Endothelial cell of umbilical vein (primary cell): Measurements from ENCODE around the gene UROC1. TPM values are rescaled to one million over a fixed set of nuclear protein-coding genes. Genes with fewer than 3 reads are reported as not detected.

Source experiments
- Bru-seq: library from RNA; stranded (reverse); fragments of 400-500 nt; gene quantifications from one replicate; lab custom pipeline; 2021; lab: Mats Ljungman, UMichigan
- BruChase-seq, 2 experiments: library from RNA; stranded (reverse); fragments of 400-500 nt; gene quantifications; one replicate each; lab custom pipeline; 2021; lab: Mats Ljungman, UMichigan
- BruUV-seq: library from RNA; stranded (reverse); fragments of 400-500 nt; replicated peaks from 2 replicates; lab custom pipeline; 2021; lab: Mats Ljungman, UMichigan
- CTCF ChIA-PET: fragments of 300-600, 350-600 bp; sonication (Branson Sonifier 250); formaldehyde crosslinking; loops from one replicate; lab custom pipeline; 2021; ENCODE audit warnings: antibody characterized with exemption, inconsistent platforms; lab: Charles Lee
- POLR2A ChIA-PET: fragments of 300-600, 350-600 bp; sonication (Branson Sonifier 250); formaldehyde crosslinking; loops from one replicate; lab custom pipeline; 2021; ENCODE audit warnings: antibody characterized with exemption, inconsistent platforms; lab: Charles Lee
- DNase-seq: peaks from one replicate; pipeline ENCODE4 v3.0.0-alpha.2; 2011; ENCODE audit warnings: low read depth, low spot score
- FAIRE-seq: peaks from 2 replicates; lab custom pipeline; 2011; peaks lifted over from hg19 to GRCh38; lab: Jason Lieb, UNC
- H2AFZ ChIP-seq: 2 replicates; pipeline ENCODE4 v1.6.0; 2012; ENCODE audit warnings: low read depth, low read length, control low read depth, inconsistent platforms
- H3K27ac ChIP-seq: 2 replicates; pipeline ENCODE4 v1.5.1; 2011; ENCODE audit warnings: low read depth, mild to moderate bottlenecking, control low read depth, low read length, moderate library complexity; ENCODE audit not compliant: insufficient read depth
- H3K27me3 ChIP-seq, 2 experiments: 2 replicates each; pipeline versions ENCODE4 v1.6.0 to v1.6.1; 2011; ENCODE audit warnings: low read length in 2 of 2, mixed read lengths in 1 of 2; ENCODE audit not compliant: control insufficient read depth in 2 of 2, insufficient read depth in 2 of 2
- H3K36me3 ChIP-seq, 2 experiments: 2 replicates in 1 of 2; 3 replicates in 1 of 2; pipeline ENCODE4 v1.5.1; 2011; ENCODE audit warnings: low read length in 2 of 2, mild to moderate bottlenecking in 1 of 2, moderate library complexity in 1 of 2; ENCODE audit not compliant: control insufficient read depth in 2 of 2, insufficient read depth in 2 of 2; ENCODE audit errors: extremely low read depth in 1 of 2
- H3K4me1 ChIP-seq: 3 replicates; pipeline ENCODE4 v1.5.1; 2011; ENCODE audit warnings: mild to moderate bottlenecking, low read length; ENCODE audit not compliant: control insufficient read depth, insufficient read depth; ENCODE audit errors: extremely low read depth
- H3K4me2 ChIP-seq: 2 replicates; pipeline ENCODE4 v1.6.1; 2011; ENCODE audit warnings: low read length, control low read depth, mixed read lengths; ENCODE audit not compliant: insufficient read depth
- H3K4me3 ChIP-seq, 3 experiments: fragments of 200-600 bp in 1 of 3; sonication (generic), shearing (Covaris generic) in 1 of 3; replicated peaks in 1 of 3; 2 replicates each; pipeline ENCODE4 v1.5.1; 2011 to 2016; ENCODE audit warnings: control low read depth in 3 of 3, low read length in 3 of 3, mild to moderate bottlenecking in 2 of 3, inconsistent platforms in 1 of 3, low read depth in 1 of 3, moderate library complexity in 1 of 3; ENCODE audit not compliant: insufficient read depth in 1 of 3
- H3K79me2 ChIP-seq: 2 replicates; pipeline ENCODE4 v1.6.0; 2012; ENCODE audit warnings: low read length, inconsistent platforms; ENCODE audit not compliant: control insufficient read depth, insufficient read depth
- H3K9ac ChIP-seq: replicated peaks from 2 replicates; pipeline ENCODE3; 2011; ENCODE audit warnings: low read length, control low read depth; ENCODE audit not compliant: insufficient read depth; ENCODE audit errors: extremely low read depth
- H3K9me1 ChIP-seq: replicated peaks from 3 replicates; pipeline ENCODE4 v1.6.0; 2011; ENCODE audit warnings: mild to moderate bottlenecking, low read length; ENCODE audit not compliant: control insufficient read depth, insufficient read depth; ENCODE audit errors: extremely low read depth
- H3K9me3 ChIP-seq: replicated peaks from 2 replicates; pipeline ENCODE4 v1.5.1; 2012; ENCODE audit warnings: low read length, inconsistent platforms; ENCODE audit not compliant: control insufficient read depth, insufficient read depth
- H4K20me1 ChIP-seq: replicated peaks from 2 replicates; pipeline ENCODE3; 2011; ENCODE audit warnings: mild to moderate bottlenecking, low read length; ENCODE audit not compliant: control insufficient read depth, insufficient read depth; ENCODE audit errors: extremely low read depth
- EZH2 ChIP-seq: IDR thresholded peaks from 2 replicates; pipeline ENCODE4 v1.6.1; 2012; ENCODE audit warnings: borderline replicate concordance, low read depth, mild to moderate bottlenecking, moderate library complexity, low read length, inconsistent platforms; ENCODE audit not compliant: severe bottlenecking
- GATA2 ChIP-seq: IDR thresholded peaks from 2 replicates; pipeline ENCODE4 v1.7.0; 2011; ENCODE audit warnings: low read depth, mild to moderate bottlenecking, moderate library complexity, mixed read lengths, low read length; ENCODE audit not compliant: insufficient read length, insufficient read depth
- JUN ChIP-seq: IDR thresholded peaks from 2 replicates; pipeline ENCODE4 v1.6.1; 2011; ENCODE audit warnings: borderline replicate concordance, low read depth; ENCODE audit not compliant: insufficient read length, insufficient read depth
- MYC ChIP-seq: IDR thresholded peaks from one replicate; pipeline ENCODE4 v1.6.1; 2011; ENCODE audit warnings: mild to moderate bottlenecking, low read depth, low read length
- POLR2A ChIP-seq: IDR thresholded peaks from 2 replicates; pipeline ENCODE4 v1.6.1; 2012; ENCODE audit warnings: low read depth, mild to moderate bottlenecking, control low read depth, low read length
- dilution Hi-C: fragments of 300-500 bp; cut with MboI; formaldehyde crosslinking; loops from one replicate; pipeline ENCODE4 v1.15.0; 2019; ENCODE audit warnings: low sequenced_read_pairs; ENCODE audit not compliant: extremely low pct_ligation_motif_present
- intact Hi-C: fragments of 100-400 bp; cut with micrococcal nuclease; formaldehyde crosslinking; loops from one replicate; pipeline ENCODE4 v1.10.0; 2022
- long read RNA-seq: library from polyadenylated mRNA; stranded (forward); transcript quantifications from one replicate; pipeline ENCODE4 v2.0.0, GENCODE V29; 2021
- polyA minus RNA-seq, 3 experiments: library from RNA; depleted of rRNA, polyadenylated mRNA; stranded (reverse); fragments of >200 nt; gene quantifications; 1 replicate in 1 of 3; 2 replicates in 2 of 3; pipeline ENCODE4 v1.2.3, GENCODE V29; 2011
- polyA plus RNA-seq, 4 experiments: library from polyadenylated mRNA; depleted of rRNA in 3 of 4; stranded (reverse) in 3 of 4; unstranded in 1 of 4; fragments of >200 nt; gene quantifications; 2 replicates each; pipeline versions ENCODE4 v1.2.1 to v1.2.3, GENCODE V29; 2011 to 2012; ENCODE audit warnings: missing spikeins in 1 of 4
- total RNA-seq: library from RNA; stranded (reverse); gene quantifications from 2 replicates; pipeline ENCODE4 v1.2.3, GENCODE V29; 2021
- TF ChIP-seq, protein P1 (sequence below), 2 donors: IDR thresholded peaks; 1 replicate in 1 of 2; 2 replicates in 1 of 2; pipeline ENCODE4 v1.5.1; 2011; ENCODE audit warnings: low read length in 2 of 2, mild to moderate bottlenecking in 2 of 2, moderate library complexity in 2 of 2, control low read depth in 1 of 2, inconsistent platforms in 1 of 2, low read depth in 1 of 2; ENCODE audit not compliant: insufficient read depth in 1 of 2; ENCODE audit errors: extremely low read depth in 1 of 2
- TF ChIP-seq, protein P2 (sequence below): IDR thresholded peaks from 2 replicates; pipeline ENCODE4 v1.6.1; 2011; ENCODE audit not compliant: insufficient read depth, insufficient read length

Gene UROC1
- total RNA-seq (not detected in 2 replicates), polyA plus RNA-seq (not detected in 2 replicates), polyA minus RNA-seq (not detected in 2 replicates), Bru-seq, nascent RNA (not detected), BruChase-seq, experiment 1, labeled RNA remaining after a 6-hour chase (not detected), BruChase-seq, experiment 2, labeled RNA remaining after a 2-hour chase (not detected)
- polyA plus RNA-seq (2011; cell fraction: cytosol; rRNA removed) = not detected in 2 replicates
- not detected in 2 replicates for polyA plus RNA-seq (2011; cell fraction: nucleus; rRNA removed)
- not detected in 2 replicates for polyA plus RNA-seq (2012)
- polyA minus RNA-seq (2011; cell fraction: cytosol; rRNA and poly(A)+ RNA removed) = not detected
- polyA minus RNA-seq (2011; cell fraction: nucleus; rRNA and poly(A)+ RNA removed) = not detected in 2 replicates
- long read RNA-seq = 0 reads

DNA sequence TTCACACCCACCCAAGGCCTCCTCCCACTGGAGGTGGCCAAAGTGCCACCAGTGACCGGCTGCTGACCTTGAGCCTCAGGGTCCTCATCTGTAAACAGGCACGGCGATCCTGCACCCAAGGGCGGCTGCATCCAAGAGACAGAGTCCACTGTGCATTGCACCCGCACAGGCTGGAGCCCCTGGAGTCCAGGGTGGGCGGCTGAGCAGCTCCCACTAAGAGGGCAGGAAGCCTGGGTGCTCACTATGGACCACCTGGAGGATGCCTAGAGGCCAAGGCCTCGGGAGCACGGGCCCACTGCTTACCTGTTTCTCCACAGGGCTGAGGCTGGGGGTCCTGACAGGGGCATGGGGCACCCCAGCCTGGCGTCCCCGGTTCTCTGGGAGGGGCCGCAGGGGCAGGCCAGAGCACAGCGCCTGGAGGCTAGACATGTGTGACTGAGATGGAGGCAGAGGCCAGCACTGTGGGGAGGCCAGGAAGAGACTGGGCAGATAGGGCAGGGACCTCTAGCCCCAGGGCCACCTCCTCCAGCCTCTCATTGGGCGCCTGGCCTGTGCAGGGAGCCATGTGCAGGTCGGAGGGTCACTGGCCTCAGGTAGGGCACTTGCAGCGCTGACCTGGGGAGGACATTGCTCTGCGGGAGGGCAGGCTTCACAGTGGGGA, at the start of gene UROC1:
Gene UROC1 (minus strand): TSS at position 483 of the 661 bp plus-strand sequence. CDS start 54 bp downstream, at position 429.
- POLR2A ChIA-PET = no interaction called here
- intact Hi-C loops = no loop called here
- no peaks in the 10 kb centered on the region for H3K79me2 ChIP-seq
- H3K27ac ChIP-seq = no peak within 1 kb of the TSS
- FAIRE-seq (no peak), DNase-seq (no peak)
- H3K27me3 ChIP-seq = peaks cover 0 to under 1% of the 10 kb centered on the region in 2 experiments
- dilution Hi-C loops = no loop called here
- no peaks in the 10 kb centered on the region for H3K9me3 ChIP-seq
- no peaks in the 10 kb centered on the region for H3K36me3 ChIP-seq
- TF ChIP-seq, protein P1, sequence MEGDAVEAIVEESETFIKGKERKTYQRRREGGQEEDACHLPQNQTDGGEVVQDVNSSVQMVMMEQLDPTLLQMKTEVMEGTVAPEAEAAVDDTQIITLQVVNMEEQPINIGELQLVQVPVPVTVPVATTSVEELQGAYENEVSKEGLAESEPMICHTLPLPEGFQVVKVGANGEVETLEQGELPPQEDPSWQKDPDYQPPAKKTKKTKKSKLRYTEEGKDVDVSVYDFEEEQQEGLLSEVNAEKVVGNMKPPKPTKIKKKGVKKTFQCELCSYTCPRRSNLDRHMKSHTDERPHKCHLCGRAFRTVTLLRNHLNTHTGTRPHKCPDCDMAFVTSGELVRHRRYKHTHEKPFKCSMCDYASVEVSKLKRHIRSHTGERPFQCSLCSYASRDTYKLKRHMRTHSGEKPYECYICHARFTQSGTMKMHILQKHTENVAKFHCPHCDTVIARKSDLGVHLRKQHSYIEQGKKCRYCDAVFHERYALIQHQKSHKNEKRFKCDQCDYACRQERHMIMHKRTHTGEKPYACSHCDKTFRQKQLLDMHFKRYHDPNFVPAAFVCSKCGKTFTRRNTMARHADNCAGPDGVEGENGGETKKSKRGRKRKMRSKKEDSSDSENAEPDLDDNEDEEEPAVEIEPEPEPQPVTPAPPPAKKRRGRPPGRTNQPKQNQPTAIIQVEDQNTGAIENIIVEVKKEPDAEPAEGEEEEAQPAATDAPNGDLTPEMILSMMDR (IDR thresholded peaks at IDR 0.05; ENCODE audit: extremely low read depth in 1 of 2, insufficient read depth in 1 of 2, low read depth in 1 of 2, low read length in 2 of 2) = no peak
- H4K20me1 ChIP-seq = no peaks in the 10 kb centered on the region
- no TSS peak for BruUV-seq
- no peak within 1 kb of the TSS for H2AFZ ChIP-seq
- no peak within 1 kb of the TSS for H3K4me3 ChIP-seq
- no peak within 1 kb of the TSS for H3K9ac ChIP-seq
- no peaks in the 10 kb centered on the region for H3K9me1 ChIP-seq
- no peaks in the 10 kb centered on the region for H3K4me1 ChIP-seq
- H3K4me2 ChIP-seq = no peak within 1 kb of the TSS
- CTCF ChIA-PET = no interaction called here

DNA sequence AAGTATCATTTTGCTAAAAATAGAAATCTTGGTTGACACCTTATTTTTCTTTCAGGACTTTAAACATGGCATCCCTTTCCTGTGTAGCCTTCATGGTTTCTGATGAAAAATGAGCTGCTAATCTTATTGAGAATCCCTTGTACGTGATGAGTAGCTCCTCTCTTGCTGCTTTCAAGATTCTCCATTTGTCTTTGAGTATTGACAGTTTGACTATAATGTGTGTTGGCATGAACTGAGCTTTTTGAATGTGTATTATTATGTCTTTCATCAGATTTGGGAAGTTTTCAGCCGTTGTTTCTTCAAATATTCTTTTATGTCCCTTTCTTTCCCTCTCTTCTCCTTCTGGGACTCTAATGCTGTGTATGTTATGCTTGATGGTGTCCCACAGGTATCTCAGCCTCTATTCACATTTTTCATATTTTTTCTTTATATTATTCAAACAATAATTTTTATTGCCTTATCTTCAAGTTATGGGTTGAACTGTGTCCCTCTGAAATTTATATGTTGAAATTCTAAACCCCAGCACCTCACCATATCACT, 45.2 kb upstream of the UROC1 start:
- Histone ChIP-seq H4K20me1 (no peaks in the 10 kb centered on the region), H3K9me1 (no peaks in the 10 kb centered on the region), H3K79me2 (no peaks in the 10 kb centered on the region), H3K4me3 (no peak overlapping the region), H2AFZ (no peak overlapping the region), H3K9ac (no peak overlapping the region), H3K4me1 (no peaks in the 10 kb centered on the region), H3K27me3 (peaks cover 11 to 40% of the 10 kb centered on the region in 2 experiments), H3K4me2 (no peak overlapping the region), H3K36me3 (no peaks in the 10 kb centered on the region), H3K27ac (no peak overlapping the region), H3K9me3 (no peaks in the 10 kb centered on the region)
- dilution Hi-C loops = no loop called here
- intact Hi-C loops = no loop called here
- TF ChIP-seq, protein P1 (IDR thresholded peaks at IDR 0.05; ENCODE audit: extremely low read depth in 1 of 2, insufficient read depth in 1 of 2, low read depth in 1 of 2, low read length in 2 of 2) = no peak
- TF ChIP-seq JUN (no peak), EZH2 (no peak), MYC (no peak), POLR2A (no peak), GATA2 (no peak)
- TF ChIP-seq, protein P2, sequence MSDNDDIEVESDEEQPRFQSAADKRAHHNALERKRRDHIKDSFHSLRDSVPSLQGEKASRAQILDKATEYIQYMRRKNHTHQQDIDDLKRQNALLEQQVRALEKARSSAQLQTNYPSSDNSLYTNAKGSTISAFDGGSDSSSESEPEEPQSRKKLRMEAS = no peak
- BruUV-seq = no TSS peak
- no peak for DNase-seq
- FAIRE-seq = no peak
- ChIA-PET CTCF (no interaction called here), POLR2A (no interaction called here)
